Panc1 (cell line): Measurements from ENCODE around the gene PHLDA3. TPM values are rescaled to one million over a fixed set of nuclear protein-coding genes. Genes with fewer than 3 reads are reported as not detected.

Source experiments
- ATAC-seq: fragments of 200-7000 bp; cut with Tn5 transposase; 2 replicates; pipeline ENCODE4 v1.9.1; 2020; ENCODE audit warnings: mild to moderate bottlenecking, moderate library complexity
- BruUV-seq: library from RNA; stranded (reverse); fragments of 400-500 nt; replicated peaks from 2 replicates; lab custom pipeline; 2021; lab: Mats Ljungman, UMichigan
- CTCF ChIA-PET: fragments of 300-600 bp; sonication (Branson Sonifier 250); formaldehyde crosslinking; loops from one replicate; lab custom pipeline; 2022; ENCODE audit warnings: antibody characterized with exemption; lab: Charles Lee
- POLR2A ChIA-PET: fragments of 300-600 bp; sonication (Branson Sonifier 250); formaldehyde crosslinking; loops from one replicate; lab custom pipeline; 2022; ENCODE audit warnings: antibody characterized with exemption; lab: Charles Lee
- DNase-seq: peaks from one replicate; pipeline ENCODE4 v3.0.0-alpha.2; 2010; ENCODE audit warnings: low read depth, low spot score
- H3K27ac ChIP-seq: 2 replicates; pipeline ENCODE4 v1.5.1; 2011; ENCODE audit warnings: mild to moderate bottlenecking, low read length, inconsistent platforms
- H3K27me3 ChIP-seq: fragments of 200-500 bp; sonication (Bioruptor generic); 2 replicates; pipeline ENCODE4 v1.6.0; 2014; ENCODE audit warnings: low read length, inconsistent platforms; ENCODE audit not compliant: control insufficient read depth, insufficient read depth
- H3K36me3 ChIP-seq: fragments of 200-500 bp; sonication (Bioruptor generic); 2 replicates; pipeline ENCODE4 v1.5.1; 2014; ENCODE audit warnings: inconsistent platforms, mild to moderate bottlenecking, low read length, moderate library complexity; ENCODE audit not compliant: control insufficient read depth, insufficient read depth
- H3K4me1 ChIP-seq: 2 replicates; pipeline ENCODE4 v1.5.1; 2011; ENCODE audit warnings: inconsistent platforms, mild to moderate bottlenecking, low read length, moderate library complexity; ENCODE audit not compliant: control insufficient read depth, insufficient read depth
- H3K4me3 ChIP-seq, 2 experiments: 2 replicates each; pipeline ENCODE4 v1.5.1; 2011 to 2012; ENCODE audit warnings: low read depth in 2 of 2, low read length in 2 of 2, mild to moderate bottlenecking in 2 of 2, inconsistent platforms in 1 of 2, moderate library complexity in 1 of 2
- H3K9me3 ChIP-seq: fragments of 200-500 bp; sonication (Bioruptor generic); 2 replicates; pipeline ENCODE4 v1.5.1; 2014; ENCODE audit warnings: low read depth, mild to moderate bottlenecking, inconsistent platforms, low read length, moderate library complexity; ENCODE audit not compliant: control insufficient read depth, insufficient read depth
- POLR2AphosphoS5 ChIP-seq: IDR thresholded peaks from 2 replicates; pipeline ENCODE4 v1.6.1; 2012; ENCODE audit warnings: mild to moderate bottlenecking, low read depth, low read length, moderate library complexity
- SIN3A ChIP-seq: IDR thresholded peaks from 2 replicates; pipeline ENCODE4 v1.6.1; 2012; ENCODE audit warnings: low read depth, mild to moderate bottlenecking, low read length, moderate library complexity, borderline replicate concordance; ENCODE audit not compliant: insufficient read depth
- TCF7L2 ChIP-seq: IDR thresholded peaks from 2 replicates; pipeline ENCODE4 v1.6.1; 2011; ENCODE audit warnings: mild to moderate bottlenecking, low read depth, low read length, inconsistent platforms
- in situ Hi-C: cut with HindIII; loops from 2 replicates; pipeline ENCODE4 v1.10.0; 2016; ENCODE audit warnings: low sequenced_read_pairs, low pct_unique_long_range_greater_than_20kb
- intact Hi-C: fragments of 100-400 bp; cut with micrococcal nuclease; formaldehyde crosslinking; loops from one replicate; pipeline ENCODE4 v1.10.0; 2022; ENCODE audit not compliant: unreplicated experiment
- total RNA-seq: library from RNA; stranded (reverse); gene quantifications from one replicate; pipeline ENCODE4 v1.2.1, GENCODE V29; 2021; ENCODE audit not compliant: unreplicated experiment
- TF ChIP-seq, protein P1 (sequence below), 2 experiments: IDR thresholded peaks; 2 replicates each; pipeline ENCODE4 v1.6.1; 2011 to 2012; ENCODE audit warnings: low read depth in 2 of 2, control low read depth in 1 of 2, low read length in 1 of 2, mild to moderate bottlenecking in 1 of 2, moderate library complexity in 1 of 2; ENCODE audit not compliant: insufficient read depth in 1 of 2
- TF ChIP-seq, protein P2 (sequence below): fragments of 450-650 bp; IDR thresholded peaks from 2 replicates; pipeline ENCODE4 v1.5.1; 2017; ENCODE audit warnings: mild to moderate bottlenecking

The PHLDA3 gene
- total RNA-seq, 1 experiment from 2014 or later, result 12.3 TPM

DNA sequence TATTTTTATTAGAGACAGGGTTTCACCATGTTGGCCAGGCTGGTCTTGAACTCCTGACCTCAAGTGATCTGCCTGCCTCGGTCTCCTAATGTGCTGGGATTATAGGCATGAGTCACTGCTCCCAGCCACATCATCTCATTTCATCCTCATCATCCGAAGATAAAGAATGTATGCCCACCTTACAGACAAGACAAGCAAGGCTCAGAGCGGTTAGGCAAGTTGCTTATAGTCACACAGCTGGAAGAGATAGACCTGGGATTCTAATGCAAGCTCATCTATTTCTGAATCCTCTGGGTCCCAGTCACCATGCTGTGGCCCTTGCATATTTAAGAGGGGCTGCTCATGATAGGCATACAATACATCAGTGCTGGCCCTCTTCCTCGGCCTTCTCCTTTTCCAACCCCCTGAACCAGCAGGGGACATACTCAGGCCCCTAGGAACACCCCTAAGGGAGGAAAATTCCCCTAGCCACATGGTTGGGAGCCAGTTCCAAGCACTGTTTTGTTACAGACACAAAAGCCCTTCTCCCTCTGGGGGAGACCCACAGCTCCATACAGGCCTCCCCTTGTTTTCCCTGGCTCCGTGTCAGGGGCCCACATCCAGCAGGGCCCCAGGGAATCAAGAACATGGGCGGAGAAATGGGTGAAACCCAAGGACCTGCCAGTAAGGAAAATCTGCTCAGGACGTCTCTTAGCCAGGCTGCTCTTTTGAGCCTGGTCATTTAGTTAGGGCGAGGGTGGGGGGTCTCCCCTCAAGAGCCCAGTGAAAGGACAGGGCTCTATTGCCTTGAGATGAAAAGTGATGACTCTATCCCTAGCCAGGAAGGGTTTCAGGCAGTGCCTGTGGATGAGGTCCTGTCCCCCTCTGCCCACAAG lies 31.0 kb upstream of the PHLDA3 start:
- DNase-seq, result no peak
- intact Hi-C loops, result no loop called here
- H3K36me3 ChIP-seq, result no peaks in the 10 kb centered on the region
- ChIA-PET CTCF (interaction anchor here (0.6 to 2.2 kb wide), 2 partner anchors 13 to 14 kb away, joined by 4 to 11 read pairs; no protein-coding TSS in a partner anchor), POLR2A (no interaction called here)
- BruUV-seq, result no TSS peak
- peak overlapping the region; percentile 46; the same call in 1 of the 2 replicates for H3K27ac ChIP-seq
- no peaks in the 10 kb centered on the region for H3K27me3 ChIP-seq
- in situ Hi-C loops, result no loop called here
- ATAC-seq, result no peak
- H3K9me3 ChIP-seq, result no peaks in the 10 kb centered on the region
- no peak overlapping the region for H3K4me3 ChIP-seq
- no peak for TF ChIP-seq SIN3A
- TF ChIP-seq, protein P1, sequence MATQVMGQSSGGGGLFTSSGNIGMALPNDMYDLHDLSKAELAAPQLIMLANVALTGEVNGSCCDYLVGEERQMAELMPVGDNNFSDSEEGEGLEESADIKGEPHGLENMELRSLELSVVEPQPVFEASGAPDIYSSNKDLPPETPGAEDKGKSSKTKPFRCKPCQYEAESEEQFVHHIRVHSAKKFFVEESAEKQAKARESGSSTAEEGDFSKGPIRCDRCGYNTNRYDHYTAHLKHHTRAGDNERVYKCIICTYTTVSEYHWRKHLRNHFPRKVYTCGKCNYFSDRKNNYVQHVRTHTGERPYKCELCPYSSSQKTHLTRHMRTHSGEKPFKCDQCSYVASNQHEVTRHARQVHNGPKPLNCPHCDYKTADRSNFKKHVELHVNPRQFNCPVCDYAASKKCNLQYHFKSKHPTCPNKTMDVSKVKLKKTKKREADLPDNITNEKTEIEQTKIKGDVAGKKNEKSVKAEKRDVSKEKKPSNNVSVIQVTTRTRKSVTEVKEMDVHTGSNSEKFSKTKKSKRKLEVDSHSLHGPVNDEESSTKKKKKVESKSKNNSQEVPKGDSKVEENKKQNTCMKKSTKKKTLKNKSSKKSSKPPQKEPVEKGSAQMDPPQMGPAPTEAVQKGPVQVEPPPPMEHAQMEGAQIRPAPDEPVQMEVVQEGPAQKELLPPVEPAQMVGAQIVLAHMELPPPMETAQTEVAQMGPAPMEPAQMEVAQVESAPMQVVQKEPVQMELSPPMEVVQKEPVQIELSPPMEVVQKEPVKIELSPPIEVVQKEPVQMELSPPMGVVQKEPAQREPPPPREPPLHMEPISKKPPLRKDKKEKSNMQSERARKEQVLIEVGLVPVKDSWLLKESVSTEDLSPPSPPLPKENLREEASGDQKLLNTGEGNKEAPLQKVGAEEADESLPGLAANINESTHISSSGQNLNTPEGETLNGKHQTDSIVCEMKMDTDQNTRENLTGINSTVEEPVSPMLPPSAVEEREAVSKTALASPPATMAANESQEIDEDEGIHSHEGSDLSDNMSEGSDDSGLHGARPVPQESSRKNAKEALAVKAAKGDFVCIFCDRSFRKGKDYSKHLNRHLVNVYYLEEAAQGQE (IDR thresholded peaks at IDR 0.05; ENCODE audit: insufficient read depth in 1 of 2, low read depth in 2 of 2, low read length in 1 of 2), result no peak
- no peak for TF ChIP-seq TCF7L2
- no peak for TF ChIP-seq POLR2AphosphoS5
- TF ChIP-seq, protein P2, sequence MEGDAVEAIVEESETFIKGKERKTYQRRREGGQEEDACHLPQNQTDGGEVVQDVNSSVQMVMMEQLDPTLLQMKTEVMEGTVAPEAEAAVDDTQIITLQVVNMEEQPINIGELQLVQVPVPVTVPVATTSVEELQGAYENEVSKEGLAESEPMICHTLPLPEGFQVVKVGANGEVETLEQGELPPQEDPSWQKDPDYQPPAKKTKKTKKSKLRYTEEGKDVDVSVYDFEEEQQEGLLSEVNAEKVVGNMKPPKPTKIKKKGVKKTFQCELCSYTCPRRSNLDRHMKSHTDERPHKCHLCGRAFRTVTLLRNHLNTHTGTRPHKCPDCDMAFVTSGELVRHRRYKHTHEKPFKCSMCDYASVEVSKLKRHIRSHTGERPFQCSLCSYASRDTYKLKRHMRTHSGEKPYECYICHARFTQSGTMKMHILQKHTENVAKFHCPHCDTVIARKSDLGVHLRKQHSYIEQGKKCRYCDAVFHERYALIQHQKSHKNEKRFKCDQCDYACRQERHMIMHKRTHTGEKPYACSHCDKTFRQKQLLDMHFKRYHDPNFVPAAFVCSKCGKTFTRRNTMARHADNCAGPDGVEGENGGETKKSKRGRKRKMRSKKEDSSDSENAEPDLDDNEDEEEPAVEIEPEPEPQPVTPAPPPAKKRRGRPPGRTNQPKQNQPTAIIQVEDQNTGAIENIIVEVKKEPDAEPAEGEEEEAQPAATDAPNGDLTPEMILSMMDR, result no peak
- H3K4me1 ChIP-seq, result peaks cover 33% of the 10 kb centered on the region

DNA sequence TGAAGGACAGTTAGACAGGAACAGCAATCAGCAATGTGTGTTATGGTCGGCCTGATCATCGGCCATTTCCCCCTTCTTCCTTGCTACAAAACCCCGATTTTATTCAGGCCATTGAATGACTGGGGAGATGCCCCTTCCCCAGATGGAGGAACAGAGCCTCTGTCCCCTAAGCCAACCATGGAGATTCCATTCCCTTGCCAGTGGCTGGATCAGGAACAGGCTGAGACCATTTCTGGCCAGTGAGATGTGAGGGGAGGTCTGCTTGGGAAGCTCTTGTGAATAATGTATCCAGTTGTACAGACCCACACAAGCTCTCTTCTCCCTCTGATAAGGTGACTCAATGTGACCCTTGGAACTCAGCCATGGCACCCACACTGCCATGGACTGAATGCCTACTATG lies 30.2 kb upstream of the PHLDA3 start:
- in situ Hi-C loops, result no loop called here
- Histone ChIP-seq H3K27me3 (no peaks in the 10 kb centered on the region), H3K4me3 (no peak overlapping the region), H3K9me3 (no peaks in the 10 kb centered on the region), H3K36me3 (no peaks in the 10 kb centered on the region), H3K27ac (no peak overlapping the region), H3K4me1 (peaks cover 29% of the 10 kb centered on the region)
- TF ChIP-seq TCF7L2 (no peak), POLR2AphosphoS5 (no peak), SIN3A (no peak)
- TF ChIP-seq, protein P1 (IDR thresholded peaks at IDR 0.05; ENCODE audit: insufficient read depth in 1 of 2, low read depth in 2 of 2, low read length in 1 of 2), result no peak
- TF ChIP-seq, protein P2, result no peak
- ChIA-PET CTCF (interaction anchor here (1.0 to 2.2 kb wide), 2 partner anchors 14 kb away, joined by 3 to 11 read pairs; no protein-coding TSS in a partner anchor), POLR2A (no interaction called here)
- intact Hi-C loops, result no loop called here
- no TSS peak for BruUV-seq
- no peak for ATAC-seq
- no peak for DNase-seq
